ENCODE results near the gene CLSTN2.

- TF ChIP-seq TAF1 (IDR thresholded peaks at IDR 0.05; ENCODE audit: low read depth, low read length) (no peak), POLR2A (IDR thresholded peaks at IDR 0.05; ENCODE audit: low read depth, low read length) (no peak), SPI1 (IDR thresholded peaks at IDR 0.05; ENCODE audit: low read depth, low read length) (no peak), POU2F2 (IDR thresholded peaks at IDR 0.05; ENCODE audit: low read depth, low read length) (no peak)
Observed at GRCh38 chr3:140572334-140572733, 637.3 kb downstream of the CLSTN2 start.
